Renal cortical epithelial cell (primary cell): ENCODE measurements around the gene MAP2K7. TPM values are rescaled to one million over a fixed set of nuclear protein-coding genes. Genes with fewer than 3 reads are reported as not detected.

ENCODE experiments used
- DNase-seq: peaks from one replicate; pipeline ENCODE4 v3.0.0-alpha.2; 2011; ENCODE audit warnings: low read depth
- total RNA-seq: library from RNA; depleted of rRNA; stranded (reverse); fragments of >200 nt; gene quantifications from 2 replicates; pipeline ENCODE4 v1.2.3, GENCODE V29; 2014

The MAP2K7 gene
- total RNA-seq, 1 donor from 2014 or later = 19.0 TPM

GRCh38 chr19:7883796-7884570 is 19.7 kb upstream of the MAP2K7 start:
- DNase-seq = no peak

GRCh38 chr19:7885818-7886217 is 17.9 kb upstream of the MAP2K7 start:
- no peak for DNase-seq

- DNase-seq = no peak
Observed at GRCh38 chr19:7887408-7888144, 16.1 kb upstream of the MAP2K7 start.

GRCh38 chr19:7888145-7888825 is 15.4 kb upstream of the MAP2K7 start, which contains the start of gene LRRC8E:
Gene LRRC8E (plus strand): TSS chr19:7888510. CDS start chr19:7895604, 7,094 bp downstream.
- peak; percentile 42 for DNase-seq

GRCh38 chr19:7888826-7889217 is 14.9 kb upstream of the MAP2K7 start:
- no peak for DNase-seq

- DNase-seq = peak; percentile 60
Observed at GRCh38 chr19:7893362-7894101, 10.1 kb upstream of the MAP2K7 start.

GRCh38 chr19:7894612-7895309 is 8.9 kb upstream of the MAP2K7 start:
- no peak for DNase-seq

- DNase-seq = no peak
Observed at GRCh38 chr19:7895565-7895964, 8.1 kb upstream of the MAP2K7 start.

GRCh38 chr19:7897292-7897691 is 6.4 kb upstream of the MAP2K7 start:
- no peak for DNase-seq

GRCh38 chr19:7898967-7899366 is 4.7 kb upstream of the MAP2K7 start:
- DNase-seq = no peak

- no peak for DNase-seq
Observed at GRCh38 chr19:7899751-7900378, 3.8 kb upstream of the MAP2K7 start.

- no peak for DNase-seq
Observed at GRCh38 chr19:7900401-7900870, 3.2 kb upstream of the MAP2K7 start.

GRCh38 chr19:7900931-7901330 is 2.7 kb upstream of the MAP2K7 start:
- no peak for DNase-seq

- no peak for DNase-seq
Observed at GRCh38 chr19:7901337-7901736, 2.3 kb upstream of the MAP2K7 start.

- DNase-seq = no peak
Observed at GRCh38 chr19:7902796-7903243, 857 bp upstream of the MAP2K7 start.

- DNase-seq = no peak
Observed at GRCh38 chr19:7904074-7905020, 670 bp downstream of the MAP2K7 start.

GRCh38 chr19:7905268-7905667 is 1.6 kb downstream of the MAP2K7 start:
- no peak for DNase-seq

GRCh38 chr19:7905859-7906258 is 2.2 kb downstream of the MAP2K7 start:
- DNase-seq = no peak

- no peak for DNase-seq
Observed at GRCh38 chr19:7907122-7907521, 3.4 kb downstream of the MAP2K7 start.
